Left ventricle myocardium superior (tissue), 1 donor: ENCODE results near the gene TBXA2R. TPM values are rescaled to one million over a fixed set of nuclear protein-coding genes. Genes with fewer than 3 reads are reported as not detected.
A peak's percentile ranks its signal among the peaks of the same experiment; 100 is the strongest.
"Not testable (repeated sequence)": the region's sequence is repeated elsewhere in the genome, so short reads cannot be mapped to it uniquely, and the experiment has no call there.

Experiments used
- ATAC-seq: fragments of 200-7000 bp; cut with Tn5 transposase; one replicate; pipeline ENCODE4 v1.9.1; 2020; ENCODE audit warnings: mild to moderate bottlenecking, moderate library complexity
- DNase-seq: peaks from one replicate; pipeline ENCODE4 v3.0.0-alpha.2; 2020
- intact Hi-C: fragments of 100-400 bp; cut with micrococcal nuclease; formaldehyde crosslinking; loops from one replicate; pipeline ENCODE4 v1.11.0; 2022
- total RNA-seq: library from RNA; stranded (reverse); fragmentation: NEBNext Ultra II Directional; extraction: Animal tissue kit (Norgen Biotek cat#: 25700); gene quantifications from one replicate; pipeline ENCODE4 v1.2.1, GENCODE V29; 2021
- donor health status: DM: no; HTN: yes; CAD: no; lungs with severe emphysema.

The TBXA2R gene
- total RNA-seq, 1 donor from 2014 or later = 2.0 TPM

- ATAC-seq (no peak), DNase-seq (no peak)
- intact Hi-C loops = no loop called here
Observed at GRCh38 chr19:3589439-3589838, 17.2 kb downstream of the TBXA2R start.

DNA sequence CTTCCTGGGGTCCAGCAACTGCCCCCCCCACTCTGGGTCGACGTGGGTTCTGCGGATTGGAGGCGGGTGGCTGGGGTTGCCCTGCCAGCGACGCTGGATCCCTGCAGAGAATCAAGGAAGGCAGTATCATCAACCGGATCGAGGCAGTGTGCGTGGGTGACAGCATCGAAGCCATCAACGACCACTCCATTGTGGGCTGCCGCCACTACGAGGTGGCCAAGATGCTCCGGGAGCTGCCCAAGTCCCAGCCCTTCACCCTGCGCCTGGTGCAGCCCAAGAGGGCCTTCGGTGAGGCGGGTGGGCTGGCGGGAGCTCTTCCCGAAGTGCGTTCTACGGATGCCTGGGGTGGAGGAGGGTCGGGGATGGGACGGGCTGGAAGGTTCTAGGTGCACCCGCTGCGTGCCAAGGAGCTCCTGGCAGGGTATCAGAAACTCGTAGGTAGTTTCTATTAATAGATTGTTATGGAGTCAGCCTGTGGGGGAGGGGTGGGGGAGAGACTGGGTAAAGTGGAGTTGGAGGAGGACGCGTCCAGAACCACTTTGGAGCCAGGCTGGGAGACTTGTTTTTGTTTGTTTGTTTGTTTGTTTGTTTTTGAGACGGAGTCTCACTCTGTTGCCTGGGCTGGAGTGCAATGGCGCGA, 19.8 kb downstream of the TBXA2R start:
- intact Hi-C loops = no loop called here
- DNase-seq (no peak), ATAC-seq (peak; percentile 69)

DNA sequence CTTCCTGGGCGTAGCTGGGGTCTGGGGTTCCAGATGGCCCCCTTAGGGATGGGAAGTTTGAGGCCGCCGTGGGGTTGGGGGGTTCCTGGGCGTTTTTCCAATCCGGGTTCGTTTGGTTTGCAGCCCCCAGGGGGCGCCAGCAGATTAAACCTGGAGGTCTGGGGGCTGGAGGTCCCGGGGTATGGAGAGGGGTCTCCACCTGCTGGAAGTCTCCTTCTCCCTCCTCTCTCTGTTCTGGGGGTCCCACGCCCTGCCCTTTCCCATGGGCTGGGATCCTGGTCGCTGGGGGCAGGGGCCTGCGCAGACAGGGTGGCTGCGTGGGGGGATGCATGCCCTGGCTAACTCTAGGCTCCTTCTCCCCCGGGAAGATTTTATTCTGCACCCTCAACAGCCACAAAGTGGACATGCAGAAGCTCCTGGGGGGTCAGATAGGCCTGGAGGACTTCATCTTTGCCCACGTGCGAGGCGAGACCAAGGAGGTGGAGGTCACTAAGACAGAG, 20.5 kb downstream of the TBXA2R start:
- no peak for DNase-seq
- intact Hi-C loops = no loop called here
- peak; percentile 13 for ATAC-seq

GRCh38 chr19:3585301-3586126, 21.2 kb downstream of the TBXA2R start, which contains the start of gene GIPC3:
Gene GIPC3, plus strand, starts transcription at chr19:3585478. Its CDS starts 120 bp downstream, at chr19:3585598.
- intact Hi-C loops = no loop called here
- DNase-seq (no peak), ATAC-seq (no peak)

DNA sequence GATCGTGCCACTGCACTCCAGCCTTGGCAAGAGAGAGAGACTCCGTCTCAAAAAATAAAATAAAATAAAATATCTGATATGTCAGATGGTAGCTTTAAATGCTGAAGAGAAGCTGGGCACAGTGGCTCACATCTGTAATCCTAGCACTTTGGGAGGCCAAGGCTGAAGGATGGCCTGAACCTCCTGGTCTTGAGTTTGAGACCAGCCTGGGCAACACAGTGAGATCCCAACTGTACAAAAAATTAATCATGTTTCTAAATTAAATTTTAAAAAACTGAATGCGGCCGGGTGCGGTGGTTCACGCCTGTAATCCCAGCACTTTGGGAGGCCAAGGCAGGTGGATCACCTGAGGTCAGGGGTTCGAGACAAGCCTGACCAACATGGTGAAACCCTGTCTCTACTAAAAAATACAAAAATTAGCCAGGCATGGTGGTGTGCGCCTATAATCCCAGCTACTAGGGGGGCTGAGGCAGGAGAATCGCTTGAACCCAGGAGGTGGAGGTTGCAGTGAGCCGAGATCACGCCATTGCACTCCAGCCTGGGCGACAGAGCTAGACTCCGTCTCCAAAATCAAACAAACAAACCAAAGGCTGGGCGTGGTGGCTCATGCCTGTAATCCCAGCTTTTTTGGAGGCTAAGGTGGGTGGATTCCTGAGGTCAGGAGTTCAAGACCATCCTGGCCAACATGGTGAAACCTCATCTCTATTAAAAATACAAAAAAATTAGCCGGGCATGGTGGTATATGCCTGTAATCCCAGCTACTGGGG, 22.5 kb downstream of the TBXA2R start:
- ATAC-seq, DNase-seq, intact Hi-C loops: not testable (repeated sequence)

- intact Hi-C loops, ATAC-seq, DNase-seq: not testable (repeated sequence)
Observed at GRCh38 chr19:3581792-3582191, 24.9 kb downstream of the TBXA2R start.

DNA sequence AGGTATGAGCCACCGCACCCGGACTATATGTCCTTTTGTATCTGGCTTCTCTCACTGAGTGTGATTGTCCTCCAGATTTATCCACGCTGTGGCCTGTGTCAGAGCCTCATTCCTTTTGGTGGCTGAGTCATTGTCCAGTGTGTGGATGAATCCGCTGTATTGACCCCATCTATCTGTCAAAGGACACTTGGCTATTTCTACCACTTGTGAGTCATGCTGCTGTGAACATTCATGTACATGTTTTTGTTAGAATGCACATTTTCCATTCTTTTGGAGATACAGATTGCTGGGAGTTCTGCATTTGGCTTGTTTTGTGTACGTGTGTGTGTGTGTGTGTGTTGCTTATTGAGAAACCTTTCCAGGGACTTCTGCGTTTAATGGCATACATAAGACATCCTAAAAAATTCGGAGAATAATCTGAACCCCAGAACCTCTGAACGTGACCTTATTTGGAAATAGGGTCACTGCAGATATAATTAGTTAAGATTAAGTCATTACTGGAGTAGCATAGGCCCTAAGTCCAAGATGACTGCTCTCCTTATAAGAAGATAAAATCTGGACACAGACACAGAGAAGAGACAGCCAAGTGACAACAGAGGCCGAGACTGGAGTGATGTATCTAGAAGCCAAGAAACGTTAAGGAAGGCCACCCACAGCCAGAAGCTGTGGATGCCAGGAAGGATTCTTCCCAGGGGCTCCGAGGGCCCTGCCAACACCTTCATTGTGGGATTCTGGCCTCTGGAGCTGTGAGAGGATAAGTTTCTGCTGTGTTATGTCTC, 26.3 kb downstream of the TBXA2R start:
- ATAC-seq (no peak), DNase-seq (no peak)
- intact Hi-C loops = no loop called here

DNA sequence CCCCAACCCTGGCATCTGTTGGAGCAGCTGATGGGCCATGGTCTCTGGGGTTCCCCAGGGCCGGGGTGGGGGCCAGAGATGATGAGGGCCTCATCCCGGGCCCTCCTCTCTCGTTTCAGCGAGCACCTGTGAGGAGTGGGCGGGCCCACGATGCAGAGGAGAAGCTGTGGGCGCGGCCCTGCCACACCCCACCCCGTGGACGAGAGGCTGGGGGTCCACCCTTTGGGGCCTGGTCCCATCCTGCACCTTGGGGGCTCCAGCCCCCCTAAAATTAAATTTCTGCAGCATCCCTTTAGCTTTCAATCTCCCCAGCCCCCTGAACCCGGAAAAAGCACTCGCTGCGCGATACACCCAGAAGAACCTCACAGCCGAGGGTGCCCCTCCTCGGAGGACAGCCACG, 28.3 kb downstream of the TBXA2R start:
- ATAC-seq (no peak), DNase-seq (no peak)
- intact Hi-C loops = no loop called here

DNA sequence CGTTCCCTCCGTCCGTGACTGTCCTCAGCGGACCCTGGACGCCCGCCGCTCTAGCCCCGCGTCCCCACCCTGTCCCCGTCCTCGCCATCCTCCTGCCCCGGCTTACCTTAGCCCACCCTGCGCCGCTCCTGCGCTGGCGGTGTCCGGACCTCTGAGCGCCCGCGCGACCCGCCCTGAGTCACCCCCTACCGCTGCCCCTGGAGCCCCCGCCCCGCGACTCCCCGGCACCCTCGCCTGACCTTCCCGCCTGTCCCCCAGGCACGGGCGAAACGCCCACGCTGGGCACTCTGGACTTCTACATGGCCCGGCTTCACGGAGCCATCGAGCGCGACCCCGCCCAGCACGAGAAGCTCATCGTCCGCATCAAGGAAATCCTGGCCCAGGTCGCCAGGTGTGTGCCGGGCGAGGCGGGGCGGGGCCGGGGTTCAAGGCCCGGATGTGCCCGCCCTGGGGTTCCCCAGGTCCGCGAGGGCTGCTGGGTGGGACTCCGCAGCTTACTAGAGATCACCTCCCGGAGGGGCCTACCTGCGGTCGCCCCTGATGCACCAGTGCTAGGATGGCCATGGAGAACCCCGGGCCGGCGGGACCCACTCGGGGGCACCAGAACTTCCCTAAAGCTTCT, 28.8 kb downstream of the TBXA2R start:
- DNase-seq (no peak), ATAC-seq (no peak)
- intact Hi-C loops = no loop called here

GRCh38 chr19:3576696-3577443, 29.8 kb downstream of the TBXA2R start:
- peak; percentile 82 for DNase-seq
- ATAC-seq = peak; percentile 21
- intact Hi-C loops = no loop called here

DNA sequence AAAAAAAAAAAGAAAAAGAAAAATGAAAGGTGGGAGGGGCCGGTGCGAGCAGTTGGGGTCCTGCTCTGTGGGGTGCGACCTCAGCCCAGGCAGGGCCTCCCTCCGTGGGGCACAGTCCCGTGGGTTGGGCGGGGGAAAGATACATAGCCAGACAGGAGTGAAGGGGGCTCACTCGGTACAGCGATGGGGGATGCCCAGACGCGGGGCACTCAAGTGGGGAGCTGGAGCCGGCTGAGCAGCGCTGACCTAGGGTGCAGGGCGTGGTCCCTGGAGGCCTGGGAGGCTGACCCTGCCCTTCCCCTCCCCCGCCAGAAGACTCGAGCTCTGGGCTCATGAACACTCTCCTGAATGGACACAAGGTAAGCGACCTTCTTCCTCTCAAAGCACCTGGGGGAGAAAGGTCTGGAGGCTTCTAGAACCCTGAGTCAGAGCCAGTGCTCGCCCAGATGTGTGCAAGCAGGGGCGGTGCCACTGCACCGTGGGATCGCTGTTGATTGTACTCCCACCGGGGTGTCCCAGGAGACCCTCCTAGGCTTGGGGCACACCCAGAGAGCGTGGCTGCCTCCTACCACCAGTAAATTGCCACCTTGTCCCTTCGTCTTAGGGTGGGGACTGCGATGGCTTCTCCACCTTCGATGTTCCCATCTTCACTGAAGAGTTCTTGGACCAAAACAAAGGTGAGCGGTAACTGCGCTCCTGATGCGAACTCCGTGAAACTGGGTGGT, 30.6 kb downstream of the TBXA2R start:
- DNase-seq (no peak), ATAC-seq (no peak)
- intact Hi-C loops = no loop called here

- no peak for DNase-seq
Observed at GRCh38 chr19:3575260-3575741, 31.4 kb downstream of the TBXA2R start.

GRCh38 chr19:3573858-3574637, 32.6 kb downstream of the TBXA2R start:
- DNase-seq = peak; percentile 88
- intact Hi-C loops = no loop called here
- ATAC-seq = peak; percentile 8

More at GRCh38 chr19:3575260-3575741, 31.4 kb downstream of the TBXA2R start:
- intact Hi-C loops = no loop called here
- ATAC-seq = no peak

DNA sequence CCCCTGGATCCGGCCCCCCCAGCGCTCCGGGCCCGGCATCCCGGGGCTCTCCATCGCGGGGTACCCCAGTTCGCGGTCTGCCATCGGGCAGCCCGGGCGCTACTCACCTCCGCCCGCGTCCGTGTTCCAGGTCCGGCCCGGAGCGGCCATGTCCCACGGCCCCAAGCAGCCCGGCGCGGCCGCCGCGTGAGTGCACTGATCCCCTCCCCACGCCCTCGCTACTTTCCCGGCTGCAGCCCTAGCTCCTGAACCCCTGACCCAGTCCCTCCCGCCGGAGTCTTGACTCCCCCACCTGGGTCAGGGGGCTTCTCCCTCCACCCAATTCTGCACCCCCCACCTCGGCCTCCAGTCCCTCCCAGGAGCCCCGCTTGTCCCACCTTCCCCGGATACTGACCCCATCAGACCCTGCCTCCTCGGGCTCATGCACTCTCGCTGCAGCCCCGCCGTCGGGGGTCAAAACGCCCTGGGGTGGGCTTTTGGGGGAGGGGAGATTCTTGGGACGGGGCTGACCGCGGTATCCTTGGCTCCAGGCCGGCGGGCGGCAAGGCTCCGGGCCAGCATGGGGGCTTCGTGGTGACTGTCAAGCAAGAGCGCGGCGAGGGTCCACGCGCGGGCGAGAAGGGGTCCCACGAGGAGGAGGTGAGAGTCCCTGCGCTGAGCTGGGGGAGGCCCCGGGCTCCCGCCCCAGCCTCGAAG, 33.4 kb downstream of the TBXA2R start:
- DNase-seq (no peak), ATAC-seq (peak; percentile 11)
- intact Hi-C loops = no loop called here

GRCh38 chr19:3572855-3573161, 33.9 kb downstream of the TBXA2R start, which contains the start of gene HMG20B:
Gene HMG20B, plus strand, starts transcription at chr19:3572944. Its CDS starts 366 bp downstream, at chr19:3573310.
- DNase-seq (no peak), ATAC-seq (no peak)
- intact Hi-C loops = no loop called here
